Esophagus (tissue), 2 donors: Measurements from ENCODE around the gene METTL24. TPM values are rescaled to one million over a fixed set of nuclear protein-coding genes. Genes with fewer than 3 reads are reported as not detected.

Experiments used
- H3K27ac ChIP-seq, 2 donors: one replicate each; pipeline ENCODE4 v1.5.1; 2013; ENCODE audit warnings: low read depth in 2 of 2, mild to moderate bottlenecking in 2 of 2, inconsistent platforms in 1 of 2, low read length in 1 of 2, moderate library complexity in 1 of 2
- H3K27me3 ChIP-seq, 2 donors: one replicate each; pipeline ENCODE4 v1.6.1; 2013; ENCODE audit warnings: low read length in 2 of 2, control low read depth in 1 of 2, mild to moderate bottlenecking in 1 of 2; ENCODE audit not compliant: insufficient read depth in 2 of 2, control insufficient read depth in 1 of 2
- H3K36me3 ChIP-seq, 2 donors: one replicate each; pipeline ENCODE4 v1.6.1; 2013; ENCODE audit warnings: low read length in 1 of 2; ENCODE audit not compliant: control insufficient read depth in 2 of 2, insufficient read depth in 2 of 2
- H3K4me1 ChIP-seq, 2 donors: one replicate each; pipeline ENCODE4 v1.6.1; 2013; ENCODE audit warnings: low read length in 1 of 2; ENCODE audit not compliant: control insufficient read depth in 2 of 2, insufficient read depth in 2 of 2
- H3K4me3 ChIP-seq, 2 donors: one replicate each; pipeline ENCODE4 v1.5.1; 2013; ENCODE audit warnings: low read length in 2 of 2, mild to moderate bottlenecking in 2 of 2, low read depth in 1 of 2, moderate library complexity in 1 of 2
- H3K9me3 ChIP-seq, 2 donors: one replicate each; pipeline ENCODE4 v1.6.1; 2013; ENCODE audit warnings: mild to moderate bottlenecking in 2 of 2, low read depth in 1 of 2, low read length in 1 of 2, moderate library complexity in 1 of 2; ENCODE audit not compliant: control insufficient read depth in 2 of 2, insufficient read depth in 1 of 2
- WGBS, 2 donors: extraction: QIAGEN DNeasy Blood & Tissue Kit; methylation state at CpG; one replicate each; pipeline ENCODE4 v1.1.7; 2013; 5-methylcytosine and 5-hydroxymethylcytosine counted together
- polyA plus RNA-seq, 2 donors: library from polyadenylated mRNA; stranded (reverse); fragments of 200-250 nt; gene quantifications; one replicate each; pipeline ENCODE4 v1.2.3, GENCODE V29; 2013
- donor health status: healthy with polysubstance abuse.
- donor health status: Bipolar disorder and iron deficiency.

Gene METTL24
- polyA plus RNA-seq, 2 donors: 0.14 to 0.34 TPM

GRCh38 chr6:110329714-110330436, 28.3 kb downstream of the METTL24 start:
- Histone ChIP-seq H3K27ac (peak overlapping the region in 1 of 2 donors; percentile 24), H3K4me3 (peak overlapping the region; percentile 4 to 36), H3K9me3 (no peaks in the 10 kb centered on the region), H3K36me3 (no peaks in the 10 kb centered on the region), H3K4me1 (peaks cover 0 to 7% of the 10 kb centered on the region in 2 donors), H3K27me3 (no peaks in the 10 kb centered on the region)
- WGBS, 2 donors: 37 to 41% methylated on average over 19 of the region's 19 CpGs

- no peaks in the 10 kb centered on the region for H3K9me3 ChIP-seq
- 22 to 24% methylated on average over 7 of the region's 7 CpGs for WGBS, 2 donors
- H3K36me3 ChIP-seq: no peaks in the 10 kb centered on the region
- H3K4me1 ChIP-seq: peaks cover 0 to 7% of the 10 kb centered on the region in 2 donors
- peak overlapping the region in 1 of 2 donors; percentile 36 for H3K4me3 ChIP-seq
- H3K27me3 ChIP-seq: no peaks in the 10 kb centered on the region
- H3K27ac ChIP-seq: peak overlapping the region in 1 of 2 donors; percentile 24
Measured at GRCh38 chr6:110329348-110329713, 28.8 kb downstream of the METTL24 start.

- H3K4me1 ChIP-seq: peaks cover 0 to 7% of the 10 kb centered on the region in 2 donors
- H3K36me3 ChIP-seq: no peaks in the 10 kb centered on the region
- H3K27me3 ChIP-seq: no peaks in the 10 kb centered on the region
- H3K4me3 ChIP-seq: no peak overlapping the region
- H3K27ac ChIP-seq: no peak overlapping the region
- H3K9me3 ChIP-seq: no peaks in the 10 kb centered on the region
- WGBS, 2 donors: 82 to 84% methylated on average over 2 of the region's 2 CpGs
Measured at GRCh38 chr6:110328259-110328658, 29.9 kb downstream of the METTL24 start.

GRCh38 chr6:110327391-110327790, 30.8 kb downstream of the METTL24 start:
- H3K9me3 ChIP-seq: no peaks in the 10 kb centered on the region
- no peaks in the 10 kb centered on the region for H3K27me3 ChIP-seq
- H3K27ac ChIP-seq: no peak overlapping the region
- H3K4me1 ChIP-seq: peaks cover 0 to 7% of the 10 kb centered on the region in 2 donors
- no peak overlapping the region for H3K4me3 ChIP-seq
- no peaks in the 10 kb centered on the region for H3K36me3 ChIP-seq
- 66 to 68% methylated on average over 3 of the region's 3 CpGs for WGBS, 2 donors

- Histone ChIP-seq H3K27me3 (no peaks in the 10 kb centered on the region), H3K9me3 (no peaks in the 10 kb centered on the region), H3K4me3 (no peak overlapping the region), H3K36me3 (no peaks in the 10 kb centered on the region), H3K4me1 (peaks cover 0 to 7% of the 10 kb centered on the region in 2 donors), H3K27ac (peak overlapping the region in 1 of 2 donors; percentile 36)
- WGBS, 2 donors: 85 to 88% methylated on average over 2 of the region's 2 CpGs
Measured at GRCh38 chr6:110326609-110327008, 31.5 kb downstream of the METTL24 start.

GRCh38 chr6:110326057-110326456, 32.1 kb downstream of the METTL24 start:
- Histone ChIP-seq H3K4me1 (peaks cover 0 to 7% of the 10 kb centered on the region in 2 donors), H3K36me3 (no peaks in the 10 kb centered on the region), H3K27ac (peak overlapping the region in 1 of 2 donors; percentile 15), H3K4me3 (no peak overlapping the region), H3K27me3 (no peaks in the 10 kb centered on the region), H3K9me3 (no peaks in the 10 kb centered on the region)
- 93 to 94% methylated on average over 3 of the region's 3 CpGs for WGBS, 2 donors

- Histone ChIP-seq H3K4me1 (peaks cover 0 to 5% of the 10 kb centered on the region in 2 donors), H3K4me3 (no peak overlapping the region)
Measured at GRCh38 chr6:110325197-110325596, 33.0 kb downstream of the METTL24 start.

GRCh38 chr6:110324548-110324947, 33.6 kb downstream of the METTL24 start:
- Histone ChIP-seq H3K27me3 (no peaks in the 10 kb centered on the region), H3K4me1 (peaks cover 0 to 5% of the 10 kb centered on the region in 2 donors), H3K27ac (no peak overlapping the region), H3K9me3 (no peaks in the 10 kb centered on the region), H3K36me3 (no peaks in the 10 kb centered on the region), H3K4me3 (no peak overlapping the region)
- 53 to 66% methylated on average over 3 of the region's 3 CpGs for WGBS, 2 donors

More at GRCh38 chr6:110325197-110325596, 33.0 kb downstream of the METTL24 start:
- H3K27me3 ChIP-seq: no peaks in the 10 kb centered on the region
- H3K36me3 ChIP-seq: no peaks in the 10 kb centered on the region
- peak overlapping the region; percentile 16 to 32 for H3K27ac ChIP-seq
- no peaks in the 10 kb centered on the region for H3K9me3 ChIP-seq

GRCh38 chr6:110323258-110323657, 34.9 kb downstream of the METTL24 start:
- H3K4me1 ChIP-seq: peaks cover 0 to 5% of the 10 kb centered on the region in 2 donors
- no peaks in the 10 kb centered on the region for H3K36me3 ChIP-seq
- H3K27ac ChIP-seq: no peak overlapping the region
- no peak overlapping the region for H3K4me3 ChIP-seq
- no peaks in the 10 kb centered on the region for H3K27me3 ChIP-seq
- no peaks in the 10 kb centered on the region for H3K9me3 ChIP-seq
- 87% methylated on average over 4 of the region's 4 CpGs for WGBS, 2 donors

GRCh38 chr6:110322874-110323242, 35.3 kb downstream of the METTL24 start:
- H3K4me1 ChIP-seq: peaks cover 0 to 4% of the 10 kb centered on the region in 2 donors

More at GRCh38 chr6:110322874-110323242, 35.3 kb downstream of the METTL24 start:
- Histone ChIP-seq H3K9me3 (no peaks in the 10 kb centered on the region), H3K4me3 (no peak overlapping the region), H3K36me3 (no peaks in the 10 kb centered on the region), H3K27me3 (no peaks in the 10 kb centered on the region), H3K27ac (no peak overlapping the region)
- 73 to 78% methylated on average over 4 of the region's 4 CpGs for WGBS, 2 donors
